H4 (cell line): ENCODE measurements around the gene POLD1. TPM values are rescaled to one million over a fixed set of nuclear protein-coding genes. Genes with fewer than 3 reads are reported as not detected.

Source experiments
- DNase-seq: peaks from one replicate; pipeline ENCODE4 v3.0.0-alpha.2; 2015; ENCODE audit warnings: low spot score
- total RNA-seq: library from RNA; depleted of rRNA; stranded (reverse); fragments of >200 nt; shearing (Covaris generic); gene quantifications from 2 replicates; pipeline ENCODE4 v1.2.3, GENCODE V29; 2014; rRNA removed

POLD1 gene
- total RNA-seq, 1 experiment from 2014 or later: 45.8 TPM

- DNase-seq: no peak
These were observed 82.5 kb downstream of the POLD1 start for GRCh38 chr19:50466706-50467039.

DNA sequence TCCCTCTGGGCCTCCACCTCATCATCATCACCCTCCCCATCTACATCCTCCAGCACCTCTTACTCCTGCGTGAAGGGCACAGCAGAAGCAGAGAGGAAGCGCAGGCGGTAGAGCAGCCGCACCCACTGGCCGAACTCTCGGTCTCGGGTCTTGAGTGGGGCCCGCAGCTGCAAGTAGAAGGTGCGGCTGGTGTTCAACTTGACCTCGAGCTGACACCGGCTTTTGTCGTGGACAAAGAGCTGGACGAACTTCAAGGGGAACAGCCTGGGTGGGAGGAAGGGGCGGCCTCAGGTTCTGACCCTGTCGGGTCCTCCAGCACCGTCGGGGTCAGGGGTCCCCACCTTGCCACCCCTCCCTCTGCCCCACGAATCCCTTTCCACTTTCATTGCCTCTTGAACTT lies 83.4 kb downstream of the POLD1 start:
- DNase-seq: no peak

Other genes starting within 250 kb of the POLD1 start
- not detected in 2 replicates for gene IZUMO2, start 221.1 kb upstream of the POLD1 start, total RNA-seq
- gene MYH14, start 180.7 kb upstream of the POLD1 start, total RNA-seq: 3.2 and 3.8 TPM in 2 replicates
- 0.06 and 0.47 TPM in 2 replicates for gene KCNC3, start 55.0 kb upstream of the POLD1 start, total RNA-seq
- gene NAPSA, start 18.7 kb upstream of the POLD1 start, total RNA-seq: 0.99 TPM in 1 of 2 replicates, not detected in the other
- gene NR1H2, start 7.9 kb upstream of the POLD1 start, total RNA-seq: 79.5 and 104 TPM in 2 replicates
- 0.10 TPM in 2 replicates for gene SPIB, start 34.6 kb downstream of the POLD1 start, total RNA-seq
- gene MYBPC2, start 48.5 kb downstream of the POLD1 start, total RNA-seq: not detected in 2 replicates
- gene EMC10, start 92.2 kb downstream of the POLD1 start, total RNA-seq: 94.2 and 144 TPM in 2 replicates
- 2.9 and 8.6 TPM in 2 replicates for gene GARIN5A, start 92.5 kb downstream of the POLD1 start, total RNA-seq
- 28.7 and 60.6 TPM in 2 replicates for gene JOSD2, start 126.8 kb downstream of the POLD1 start, total RNA-seq
- gene ASPDH, start 129.6 kb downstream of the POLD1 start, total RNA-seq: not detected in 2 replicates
- 15.2 and 19.0 TPM in 2 replicates for gene LRRC4B, start 184.1 kb downstream of the POLD1 start, total RNA-seq